B cell (primary cell): ENCODE data around the gene CMIP. TPM values are rescaled to one million over a fixed set of nuclear protein-coding genes. Genes with fewer than 3 reads are reported as not detected.

Experiments used
- ATAC-seq: fragments of 200-7000 bp; cut with Tn5 transposase; one replicate; pipeline ENCODE4 v1.10.0; 2021; ENCODE audit warnings: low read depth, mild to moderate bottlenecking, moderate number of reproducible peaks, moderate library complexity
- CTCF ChIA-PET: fragments of 350-600 bp; sonication (Branson Sonifier 250); formaldehyde crosslinking; loops from one replicate; lab custom pipeline; 2021; ENCODE audit warnings: antibody characterized with exemption, inconsistent platforms; lab: Charles Lee
- POLR2A ChIA-PET: fragments of 350-600 bp; sonication (Branson Sonifier 250); formaldehyde crosslinking; loops from one replicate; lab custom pipeline; 2021; ENCODE audit warnings: antibody characterized with exemption; lab: Charles Lee
- DNase-seq: peaks from one replicate; pipeline ENCODE4 v3.0.0; 2013
- H2AFZ ChIP-seq: 2 replicates; pipeline ENCODE4 v1.6.1; 2012; ENCODE audit warnings: mild to moderate bottlenecking, low read depth, low read length; ENCODE audit not compliant: insufficient read depth, poor library complexity, severe bottlenecking
- H3K27ac ChIP-seq, 2 donors: 1 replicate in 1 of 2; 2 replicates in 1 of 2; pipeline ENCODE4 v1.5.1; 2012 to 2013; ENCODE audit warnings: low read length in 2 of 2, mild to moderate bottlenecking in 2 of 2, moderate library complexity in 1 of 2
- H3K27me3 ChIP-seq, 4 experiments: fragments of 200-600 bp in 1 of 4; sonication (generic) in 1 of 4; replicated peaks in 1 of 4; 1 replicate in 2 of 4; 2 replicates in 2 of 4; pipeline versions ENCODE4 v1.6.1 to v1.7.0; 2013 to 2016; ENCODE audit warnings: low read length in 3 of 4, mild to moderate bottlenecking in 2 of 4, mixed read lengths in 1 of 4, moderate library complexity in 1 of 4; ENCODE audit not compliant: insufficient read depth in 4 of 4, control insufficient read depth in 3 of 4; ENCODE audit errors: control extremely low read depth in 1 of 4
- H3K36me3 ChIP-seq, 2 experiments: replicated peaks in 1 of 2; 1 replicate in 1 of 2; 2 replicates in 1 of 2; pipeline versions ENCODE4 v1.6.1 to v1.7.1; 2013; ENCODE audit warnings: low read length in 1 of 2; ENCODE audit not compliant: insufficient read depth in 2 of 2, control insufficient read depth in 1 of 2; ENCODE audit errors: control extremely low read depth in 1 of 2, extremely low read depth in 1 of 2
- H3K4me1 ChIP-seq, 2 donors: fragments of 200-600 bp in 1 of 2; sonication (generic) in 1 of 2; 1 replicate in 1 of 2; 2 replicates in 1 of 2; pipeline versions ENCODE4 v1.5.1 to v1.6.1; 2013 to 2017; ENCODE audit warnings: low read length in 2 of 2; ENCODE audit not compliant: control insufficient read depth in 2 of 2, insufficient read depth in 2 of 2
- H3K4me2 ChIP-seq: replicated peaks from 2 replicates; pipeline ENCODE3; 2012; ENCODE audit warnings: mild to moderate bottlenecking, low read depth, low read length; ENCODE audit not compliant: poor library complexity, severe bottlenecking
- H3K4me3 ChIP-seq, 5 experiments: fragments of 200-600 bp in 1 of 5; sonication (generic) in 1 of 5; 1 replicate in 3 of 5; 2 replicates in 2 of 5; pipeline versions ENCODE4 v1.5.1 to v1.7.0; 2011 to 2016; ENCODE audit warnings: low read length in 4 of 5, mild to moderate bottlenecking in 4 of 5, low read depth in 2 of 5, control low read depth in 1 of 5, moderate library complexity in 1 of 5; ENCODE audit not compliant: insufficient read depth in 1 of 5; ENCODE audit errors: control extremely low read depth in 1 of 5, extremely low read depth in 1 of 5
- H3K79me2 ChIP-seq: fragments of 200-600 bp; sonication (generic); one replicate; pipeline ENCODE4 v1.6.0; 2016; ENCODE audit warnings: low read length; ENCODE audit not compliant: control insufficient read depth, insufficient read depth
- H3K9ac ChIP-seq: fragments of 200-600 bp; sonication (generic); 2 replicates; pipeline ENCODE4 v1.6.1; 2017; ENCODE audit warnings: mild to moderate bottlenecking, low read length, moderate library complexity
- H3K9me3 ChIP-seq, 3 donors: one replicate each; pipeline versions ENCODE4 v1.6.1 to v1.7.1; 2013; ENCODE audit warnings: low read length in 2 of 3; ENCODE audit not compliant: control insufficient read depth in 2 of 3, insufficient read depth in 1 of 3; ENCODE audit errors: control extremely low read depth in 1 of 3
- H4K20me1 ChIP-seq: 2 replicates; pipeline ENCODE4 v1.6.0; 2012; ENCODE audit warnings: mild to moderate bottlenecking, low read length; ENCODE audit not compliant: insufficient read depth, control insufficient read depth, poor library complexity, severe bottlenecking
- H3K27ac Mint-ChIP-seq: one replicate; pipeline ENCODE4 v1.8.0; 2021; ENCODE audit warnings: mixed read lengths
- H3K27me3 Mint-ChIP-seq: one replicate; pipeline ENCODE4 v1.8.0; 2021; ENCODE audit warnings: mixed read lengths
- H3K4me1 Mint-ChIP-seq: one replicate; pipeline ENCODE4 v1.8.0; 2021; ENCODE audit warnings: mixed read lengths
- H3K4me3 Mint-ChIP-seq: one replicate; pipeline ENCODE4 v1.8.0; 2021; ENCODE audit warnings: mixed read lengths
- H3K9me3 Mint-ChIP-seq: one replicate; pipeline ENCODE4 v1.8.0; 2022; ENCODE audit warnings: mixed read lengths; ENCODE audit not compliant: insufficient read depth
- CTCF ChIP-seq: fragments of 200-600 bp; IDR thresholded peaks from one replicate; pipeline ENCODE4 v1.8.0; 2022; ENCODE audit warnings: antibody characterized with exemption, mild to moderate bottlenecking
- EZH2 ChIP-seq: IDR thresholded peaks from 2 replicates; pipeline ENCODE4 v1.6.1; 2012; ENCODE audit warnings: borderline replicate concordance, low read depth, mild to moderate bottlenecking, moderate library complexity, low read length; ENCODE audit not compliant: insufficient read depth, poor library complexity, severe bottlenecking
- WGBS: methylation state at CpG from one replicate; pipeline ENCODE4 v1.1.5; 2013; ENCODE audit warnings: missing lambda C conversion rate; ENCODE audit not compliant: insufficient coverage; 5-methylcytosine and 5-hydroxymethylcytosine counted together
- intact Hi-C: fragments of 100-400 bp; cut with micrococcal nuclease; formaldehyde crosslinking; loops from one replicate; pipeline ENCODE4 v1.10.0; 2022
- polyA plus RNA-seq: library from polyadenylated mRNA; depleted of rRNA; stranded (reverse); fragments of >200 nt; gene quantifications from 2 replicates; pipeline ENCODE4 v1.2.3, GENCODE V29; 2012
- total RNA-seq, 2 donors: library from RNA; stranded (reverse); fragments of 120-200 nt in 1 of 2; gene quantifications; 1 replicate in 1 of 2; 2 replicates in 1 of 2; pipeline versions ENCODE4 v1.2.3 to v1.2.4, GENCODE V29; 2013 to 2022

Gene CMIP
- total and polyA plus RNA-seq, 2 donors (not counting 1 experiment from before 2014, with no cell fraction given) = 27.1 to 155 TPM

- no peaks in the 10 kb centered on the region for H3K27me3 Mint-ChIP-seq
- TF ChIP-seq EZH2 = no peak
- Histone ChIP-seq H4K20me1 (peaks cover 2% of the 10 kb centered on the region), H3K4me3 (no peak overlapping the region), H3K36me3 (peaks cover 0 to 66% of the 10 kb centered on the region in 2 experiments), H2AFZ (no peak overlapping the region), H3K27ac (no peak overlapping the region), H3K27me3 (no peaks in the 10 kb centered on the region), H3K79me2 (peaks cover 41% of the 10 kb centered on the region), H3K4me1 (no peaks in the 10 kb centered on the region), H3K9ac (no peak overlapping the region), H3K4me2 (no peak overlapping the region), H3K9me3 (peaks cover 0 to 4% (median 0%) of the 10 kb centered on the region in 3 donors)
- DNase-seq (no peak), ATAC-seq (no peak)
- intact Hi-C loops = no loop called here
- H3K4me3 Mint-ChIP-seq = no peak overlapping the region
- H3K9me3 Mint-ChIP-seq = no peaks in the 10 kb centered on the region
- no peak overlapping the region for H3K27ac Mint-ChIP-seq
- POLR2A ChIA-PET = no interaction called here
- 95% methylated on average over 7 of the region's 7 CpGs for WGBS
- no peaks in the 10 kb centered on the region for H3K4me1 Mint-ChIP-seq
- CTCF ChIA-PET = no interaction called here
Measured at GRCh38 chr16:81673432-81673831, 228.8 kb downstream of the CMIP start.

GRCh38 chr16:81675662-81676061 is 231.1 kb downstream of the CMIP start:
- TF ChIP-seq CTCF = no peak
- TF ChIP-seq EZH2 = no peak
- Histone ChIP-seq H3K4me1 (no peaks in the 10 kb centered on the region), H3K79me2 (peaks cover 57% of the 10 kb centered on the region), H3K4me2 (no peak overlapping the region), H2AFZ (no peak overlapping the region), H3K27me3 (no peaks in the 10 kb centered on the region), H4K20me1 (peaks cover 24% of the 10 kb centered on the region), H3K36me3 (peaks cover 0 to 80% of the 10 kb centered on the region in 2 experiments), H3K27ac (no peak overlapping the region), H3K9me3 (no peaks in the 10 kb centered on the region), H3K4me3 (no peak overlapping the region), H3K9ac (no peak overlapping the region)
- Mint-ChIP-seq H3K9me3 (no peaks in the 10 kb centered on the region), H3K27ac (no peak overlapping the region), H3K27me3 (no peaks in the 10 kb centered on the region), H3K4me3 (no peak overlapping the region), H3K4me1 (no peaks in the 10 kb centered on the region)
- POLR2A ChIA-PET = no interaction called here
- intact Hi-C loops = no loop called here
- no peak for DNase-seq
- 97% methylated on average over 3 of the region's 3 CpGs for WGBS
- ATAC-seq = no peak
- CTCF ChIA-PET = no interaction called here
